Pancreas (tissue), 10 donors: ENCODE data around the gene SMIM41. TPM values are rescaled to one million over a fixed set of nuclear protein-coding genes. Genes with fewer than 3 reads are reported as not detected.

Source experiments
- ATAC-seq, 4 donors: fragments of 200-7000 bp; cut with Tn5 transposase; one replicate each; pipeline versions ENCODE4 v1.8.0 to v1.9.1; 2020; ENCODE audit warnings: mild to moderate bottlenecking in 4 of 4, moderate library complexity in 4 of 4
- DNase-seq, 6 donors: peaks; one replicate each; pipeline ENCODE4 v3.0.0-alpha.2; 2020
- FAIRE-seq: peaks from 2 replicates; lab custom pipeline; 2012; peaks lifted over from hg19 to GRCh38; lab: Jason Lieb, UNC
- H3K27ac ChIP-seq, 4 donors: fragments of 200-600 bp; sonication (generic); 1 replicate in 3 of 4; 2 replicates in 1 of 4; pipeline versions ENCODE4 v1.5.0 to v1.8.0; 2020
- H3K27me3 ChIP-seq, 4 donors: fragments of 200-600 bp; one replicate each; pipeline ENCODE4 v1.8.0; 2021
- H3K36me3 ChIP-seq, 3 donors: fragments of 200-600 bp; sonication (generic) in 1 of 3; one replicate each; pipeline versions ENCODE4 v1.5.0 to v1.8.0; 2020 to 2021
- H3K4me1 ChIP-seq, 3 donors: fragments of 200-600 bp; one replicate each; pipeline ENCODE4 v1.8.0; 2021
- H3K4me3 ChIP-seq, 4 donors: fragments of 200-600 bp; sonication (generic) in 2 of 4; one replicate each; pipeline versions ENCODE4 v1.5.0 to v1.8.0; 2020 to 2021
- H3K9me3 ChIP-seq, 4 donors: fragments of 200-600 bp; one replicate each; pipeline ENCODE4 v1.8.0; 2021
- CTCF ChIP-seq, 4 donors: fragments of 200-600 bp; sonication (generic) in 3 of 4; IDR thresholded peaks; one replicate each; pipeline versions ENCODE4 v1.5.0 to v1.8.0; 2021; ENCODE audit warnings: antibody characterized with exemption in 4 of 4
- WGBS, 2 donors: extraction: QIAGEN DNeasy Blood & Tissue Kit; methylation state at CpG; one replicate each; pipeline ENCODE4 v1.1.7; 2013; 5-methylcytosine and 5-hydroxymethylcytosine counted together
- intact Hi-C, 3 donors: fragments of 100-400 bp; cut with DNase I; formaldehyde crosslinking; loops; one replicate each; pipeline versions ENCODE4 v1.11.1 to v1.14.2; 2022
- polyA plus RNA-seq, 2 donors: library from polyadenylated mRNA; stranded (reverse); fragments of 200-250 nt; gene quantifications; one replicate each; pipeline ENCODE4 v1.2.3, GENCODE V29; 2013
- total RNA-seq, 6 donors: library from RNA; stranded (reverse); fragmentation: NEBNext Ultra II Directional in 4 of 6; extraction: Animal tissue kit (Norgen Biotek cat#: 25700) in 4 of 6; gene quantifications; one replicate each; pipeline versions ENCODE4 v1.2.1 to v1.2.4, GENCODE V29; 2021 to 2023
- donor health status: healthy with polysubstance abuse.
- donor health status: DM: no; HTN: no; CAD: no; lungs with moderate emphysema.
- donor health status: DM: no; HTN: no; CAD: no.
- donor health status: control.
- donor health status: control.
- donor health status: Bipolar disorder and iron deficiency.
- donor health status: DM: yes; HTN: yes; CAD: no.
- donor health status: DM: no; HTN: no; CAD: no.
- donor health status: DM: no; HTN: no; CAD: no.
- donor health status: DM: yes; HTN: yes; CAD: no.

Gene SMIM41
- total and polyA plus RNA-seq, 8 donors, result 0.09 to 0.20 (median 0.19) TPM; not detected in 5

DNA sequence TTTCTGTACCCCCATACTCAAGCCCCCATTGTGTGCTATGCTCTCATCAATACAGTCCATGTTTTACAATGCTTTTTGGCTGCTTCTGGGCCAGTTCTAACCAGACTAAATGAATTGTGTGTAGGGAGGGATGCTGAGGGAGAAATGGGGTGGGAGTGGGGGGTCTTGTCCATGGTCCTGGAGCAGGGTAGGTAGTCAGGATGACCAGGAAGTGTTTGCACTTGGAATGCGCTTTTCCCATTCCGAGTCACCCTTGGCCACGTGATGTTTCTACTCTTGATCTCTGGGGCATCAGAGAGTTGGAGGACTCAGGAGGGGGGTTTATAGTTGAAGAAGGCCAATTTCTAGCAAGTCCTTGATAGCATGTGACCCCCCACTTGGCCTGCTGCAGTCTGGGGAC lies 1.2 kb upstream of the SMIM41 start:
- Histone ChIP-seq H3K36me3 (peaks cover 0 to 20% (median 0%) of the 10 kb centered on the region in 3 donors), H3K4me3 (no peak overlapping the region), H3K27me3 (no peaks in the 10 kb centered on the region), H3K27ac (no peak overlapping the region), H3K4me1 (peaks cover 0 to 4% (median 3%) of the 10 kb centered on the region in 3 donors), H3K9me3 (no peaks in the 10 kb centered on the region)
- no peak for ATAC-seq
- DNase-seq, result no peak
- intact Hi-C loops, result no loop called here
- TF ChIP-seq CTCF (IDR thresholded peaks at IDR 0.05), result no peak
- FAIRE-seq, result no peak
- 84 to 88% methylated on average over 3 of the region's 3 CpGs for WGBS, 2 donors

- H3K27me3 ChIP-seq, result no peaks in the 10 kb centered on the region
- peaks cover 0 to 14% (median 0%) of the 10 kb centered on the region in 3 donors for H3K36me3 ChIP-seq
- TF ChIP-seq CTCF (IDR thresholded peaks at IDR 0.05), result no peak
- no peak overlapping the region for H3K4me3 ChIP-seq
- 80 to 82% methylated on average over 9 to 10 of the region's 10 CpGs for WGBS, 2 donors
- H3K27ac ChIP-seq, result no peak overlapping the region
- intact Hi-C loops, result loop anchor here in 1 of 3 donors (5.0 kb wide), 1 partner anchor 53 kb away; no protein-coding TSS in a partner anchor
- DNase-seq (peak in 1 of 6 donors; percentile 39), FAIRE-seq (no peak), ATAC-seq (no peak)
- H3K9me3 ChIP-seq, result no peaks in the 10 kb centered on the region
- H3K4me1 ChIP-seq, result no peaks in the 10 kb centered on the region
Measured at GRCh38 chr12:52080403-52081251, 1.1 kb downstream of the SMIM41 start.

- ATAC-seq (peak in 2 of 4 donors; percentile 3 to 13), FAIRE-seq (no peak), DNase-seq (peak in 1 of 6 donors; percentile 54)
- Histone ChIP-seq H3K36me3 (peaks cover 0 to 14% (median 0%) of the 10 kb centered on the region in 3 donors), H3K4me1 (no peaks in the 10 kb centered on the region), H3K4me3 (no peak overlapping the region), H3K27ac (no peak overlapping the region), H3K9me3 (no peaks in the 10 kb centered on the region), H3K27me3 (no peaks in the 10 kb centered on the region)
- 36 to 44% methylated on average over 9 of the region's 9 CpGs for WGBS, 2 donors
- intact Hi-C loops, result loop anchor here in 1 of 3 donors (5.0 kb wide), 1 partner anchor 54 kb away; no protein-coding TSS in a partner anchor
- no peak for TF ChIP-seq CTCF (IDR thresholded peaks at IDR 0.05)
Measured at GRCh38 chr12:52081263-52081733, 1.8 kb downstream of the SMIM41 start.

GRCh38 chr12:52082026-52082668 lies 2.6 kb downstream of the SMIM41 start:
- no peak for TF ChIP-seq CTCF (IDR thresholded peaks at IDR 0.05)
- Histone ChIP-seq H3K27ac (no peak overlapping the region), H3K4me3 (no peak overlapping the region), H3K36me3 (peaks cover 0 to 9% (median 0%) of the 10 kb centered on the region in 3 donors), H3K9me3 (no peaks in the 10 kb centered on the region), H3K27me3 (no peaks in the 10 kb centered on the region), H3K4me1 (no peaks in the 10 kb centered on the region)
- FAIRE-seq (no peak), ATAC-seq (peak in 3 of 4 donors; percentile 11 to 14 (median 13)), DNase-seq (peak in 1 of 6 donors; percentile 52)
- intact Hi-C loops, result loop anchor here in 1 of 3 donors (5.0 kb wide), 1 partner anchor 55 kb away; no protein-coding TSS in a partner anchor
- 54 to 55% methylated on average over 13 of the region's 13 CpGs for WGBS, 2 donors
